ENCODE data around the gene PCMTD2. TPM values are rescaled to one million over a fixed set of nuclear protein-coding genes. Genes with fewer than 3 reads are reported as not detected.

PCMTD2 gene
- total and polyA plus RNA-seq, 2 experiments from 2014 or later, result 33.8 to 76.1 TPM

GRCh38 chr20:64230461-64231145, 24.9 kb upstream of the PCMTD2 start (continued):
- TF ChIP-seq ZNF462 (CRISPR knock-in tag; IDR thresholded peaks at IDR 0.05) (no peak), EZH2phosphoT487 (IDR thresholded peaks at IDR 0.05; ENCODE audit: unreplicated experiment) (no peak)

GRCh38 chr20:64231621-64232550, 23.7 kb upstream of the PCMTD2 start:
- Histone ChIP-seq H4K20me1 (replicated peaks; ENCODE audit: insufficient read depth) (no peaks in the 10 kb centered on the region), H3K4me2 (no peak overlapping the region), H3K36me3 (ENCODE audit: insufficient read depth) (no peaks in the 10 kb centered on the region), H3K79me2 (replicated peaks; ENCODE audit: insufficient read depth) (no peaks in the 10 kb centered on the region), H3K9me2 (ENCODE audit: insufficient read depth) (no peaks in the 10 kb centered on the region), H3K27ac (ENCODE audit: low read depth) (no peak overlapping the region), H3K4me1 (ENCODE audit: insufficient read depth) (0 out of 2 replicates have a peak, but pooled peaks cover 3% of the 10 kb centered on the region), H2AFZ (no peak overlapping the region), H3K27me3 (ENCODE audit: insufficient read depth) (no peaks in the 10 kb centered on the region), H3F3A (replicated peaks; ENCODE audit: low read depth) (no peaks in the 10 kb centered on the region), H3K4me3 (no peak overlapping the region)
- Mint-ChIP-seq H3K4me1 (peaks cover 4% of the 10 kb centered on the region; the same call in 2 of the 3 replicates), H3K27ac (no peak overlapping the region), H3K36me3 (ENCODE audit: low read depth) (peaks cover 20% of the 10 kb centered on the region), H3K4me3 (no peak overlapping the region), H3K9me3 (peaks cover 28% of the 10 kb centered on the region), H3K27me3 (ENCODE audit: insufficient read depth, low read depth, poor library complexity) (peaks cover 3% of the 10 kb centered on the region)
- ATAC-seq (no peak), DNase-seq (ENCODE audit: low spot score) (no peak)
- TF ChIP-seq CREB1 (CRISPR knock-in tag; IDR thresholded peaks at IDR 0.05; ENCODE audit: low read depth) (no peak), ZNF462 (CRISPR knock-in tag; IDR thresholded peaks at IDR 0.05) (no peak), EZH2 (IDR thresholded peaks at IDR 0.05; ENCODE audit: low read depth, unreplicated experiment) (no peak)
